ENCODE results near the gene MANEAL.

GRCh38 chr1:37795340-37796125 is 1.9 kb downstream of the MANEAL start:
- TF ChIP-seq PPARA (CRISPR knock-in tag; IDR thresholded peaks at IDR 0.05; ENCODE audit: borderline replicate concordance) (no peak), ISL1 (CRISPR knock-in tag; IDR thresholded peaks at IDR 0.05) (no peak), SNAI2 (CRISPR knock-in tag; IDR thresholded peaks at IDR 0.05) (0 out of 2 replicates have a peak, but pooled peaks have one; percentile 24), ZC3H10 (CRISPR knock-in tag; IDR thresholded peaks at IDR 0.05) (no peak), OSR1 (CRISPR knock-in tag; IDR thresholded peaks at IDR 0.05) (no peak), CSDC2 (CRISPR knock-in tag; IDR thresholded peaks at IDR 0.05) (0 out of 2 replicates have a peak, but pooled peaks have one; percentile 81)
- TF ChIP-seq, protein P1, sequence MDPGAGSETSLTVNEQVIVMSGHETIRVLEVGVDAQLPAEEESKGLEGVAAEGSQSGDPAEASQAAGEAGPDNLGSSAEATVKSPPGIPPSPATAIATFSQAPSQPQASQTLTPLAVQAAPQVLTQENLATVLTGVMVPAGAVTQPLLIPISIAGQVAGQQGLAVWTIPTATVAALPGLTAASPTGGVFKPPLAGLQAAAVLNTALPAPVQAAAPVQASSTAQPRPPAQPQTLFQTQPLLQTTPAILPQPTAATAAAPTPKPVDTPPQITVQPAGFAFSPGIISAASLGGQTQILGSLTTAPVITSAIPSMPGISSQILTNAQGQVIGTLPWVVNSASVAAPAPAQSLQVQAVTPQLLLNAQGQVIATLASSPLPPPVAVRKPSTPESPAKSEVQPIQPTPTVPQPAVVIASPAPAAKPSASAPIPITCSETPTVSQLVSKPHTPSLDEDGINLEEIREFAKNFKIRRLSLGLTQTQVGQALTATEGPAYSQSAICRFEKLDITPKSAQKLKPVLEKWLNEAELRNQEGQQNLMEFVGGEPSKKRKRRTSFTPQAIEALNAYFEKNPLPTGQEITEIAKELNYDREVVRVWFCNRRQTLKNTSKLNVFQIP (CRISPR knock-in tag; IDR thresholded peaks at IDR 0.05; ENCODE audit: borderline replicate concordance, low read depth) = no peak
- TF ChIP-seq, protein P2, sequence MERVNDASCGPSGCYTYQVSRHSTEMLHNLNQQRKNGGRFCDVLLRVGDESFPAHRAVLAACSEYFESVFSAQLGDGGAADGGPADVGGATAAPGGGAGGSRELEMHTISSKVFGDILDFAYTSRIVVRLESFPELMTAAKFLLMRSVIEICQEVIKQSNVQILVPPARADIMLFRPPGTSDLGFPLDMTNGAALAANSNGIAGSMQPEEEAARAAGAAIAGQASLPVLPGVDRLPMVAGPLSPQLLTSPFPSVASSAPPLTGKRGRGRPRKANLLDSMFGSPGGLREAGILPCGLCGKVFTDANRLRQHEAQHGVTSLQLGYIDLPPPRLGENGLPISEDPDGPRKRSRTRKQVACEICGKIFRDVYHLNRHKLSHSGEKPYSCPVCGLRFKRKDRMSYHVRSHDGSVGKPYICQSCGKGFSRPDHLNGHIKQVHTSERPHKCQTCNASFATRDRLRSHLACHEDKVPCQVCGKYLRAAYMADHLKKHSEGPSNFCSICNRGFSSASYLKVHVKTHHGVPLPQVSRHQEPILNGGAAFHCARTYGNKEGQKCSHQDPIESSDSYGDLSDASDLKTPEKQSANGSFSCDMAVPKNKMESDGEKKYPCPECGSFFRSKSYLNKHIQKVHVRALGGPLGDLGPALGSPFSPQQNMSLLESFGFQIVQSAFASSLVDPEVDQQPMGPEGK (CRISPR knock-in tag; IDR thresholded peaks at IDR 0.05; ENCODE audit: borderline replicate concordance) = no peak

Measured in SK-N-SH treated with all-trans-retinoic acid at 6 μM for 48 hours (cell line).